H1 (cell line): ENCODE data around the gene CACNG5. TPM values are rescaled to one million over a fixed set of nuclear protein-coding genes. Genes with fewer than 3 reads are reported as not detected.

Experiments used
- CTCF ChIA-PET: fragments of 300-600 bp; sonication (Branson Sonifier 250); formaldehyde crosslinking; loops from one replicate; lab custom pipeline; 2021; ENCODE audit not compliant: partially characterized antibody; lab: Charles Lee
- POLR2A ChIA-PET: fragments of 300-600 bp; sonication (Branson Sonifier 250); formaldehyde crosslinking; loops from one replicate; lab custom pipeline; 2021; ENCODE audit warnings: inconsistent platforms; ENCODE audit not compliant: partially characterized antibody; lab: Charles Lee
- DNase-seq, 2 experiments: peaks; one replicate each; pipeline versions ENCODE4 v3.0.0 to v3.0.0-alpha.2; 2010 to 2022; ENCODE audit warnings: low spot score in 2 of 2, low read depth in 1 of 2, mixed read lengths in 1 of 2
- FAIRE-seq: peaks from 2 replicates; lab custom pipeline; 2011; peaks lifted over from hg19 to GRCh38; lab: Jason Lieb, UNC
- H2AFZ ChIP-seq: 2 replicates; pipeline ENCODE4 v1.8.1; 2012; ENCODE audit warnings: low read length, inconsistent platforms
- H2AK5ac ChIP-seq: 2 replicates; pipeline ENCODE4 v1.6.1; 2013; ENCODE audit warnings: low read depth, low read length
- H2BK120ac ChIP-seq: replicated peaks from 2 replicates; pipeline ENCODE3; 2013; ENCODE audit warnings: low read depth, low read length, inconsistent platforms
- H2BK12ac ChIP-seq: 2 replicates; pipeline ENCODE4 v1.6.1; 2013; ENCODE audit warnings: low read depth, low read length
- H2BK15ac ChIP-seq: 2 replicates; pipeline ENCODE4 v1.6.1; 2013; ENCODE audit warnings: low read length
- H2BK20ac ChIP-seq: 2 replicates; pipeline ENCODE4 v1.6.1; 2013; ENCODE audit warnings: low read length
- H2BK5ac ChIP-seq: 2 replicates; pipeline ENCODE4 v1.6.1; 2013; ENCODE audit warnings: low read depth, low read length
- H3K14ac ChIP-seq: 2 replicates; pipeline ENCODE4 v1.6.1; 2013; ENCODE audit warnings: inconsistent platforms; ENCODE audit not compliant: insufficient read length
- H3K18ac ChIP-seq: 2 replicates; pipeline ENCODE4 v1.6.1; 2013; ENCODE audit warnings: low read length; ENCODE audit errors: extremely low read depth
- H3K23ac ChIP-seq: 2 replicates; pipeline ENCODE4 v1.6.1; 2013; ENCODE audit warnings: inconsistent platforms; ENCODE audit not compliant: insufficient read length
- H3K23me2 ChIP-seq: 2 replicates; pipeline ENCODE4 v1.6.1; 2013; ENCODE audit warnings: low read depth, low read length
- H3K27ac ChIP-seq: 2 replicates; pipeline ENCODE4 v1.6.1; 2011; ENCODE audit warnings: low read depth, low read length, inconsistent platforms
- H3K27me3 ChIP-seq, 4 experiments: replicated peaks in 1 of 4; 1 replicate in 1 of 4; 2 replicates in 3 of 4; pipeline versions ENCODE4 v1.6.1 to v1.8.1; 2011 to 2013; ENCODE audit warnings: low read length in 3 of 4, mild to moderate bottlenecking in 3 of 4, inconsistent platforms in 2 of 4, mixed read lengths in 2 of 4, moderate library complexity in 1 of 4; ENCODE audit not compliant: control insufficient read depth in 3 of 4, insufficient read depth in 3 of 4; ENCODE audit errors: extremely low read depth in 1 of 4
- H3K36me3 ChIP-seq, 4 experiments: 2 replicates each; pipeline versions ENCODE4 v1.6.1 to v1.8.1; 2011 to 2013; ENCODE audit warnings: mild to moderate bottlenecking in 4 of 4, low read length in 3 of 4, moderate library complexity in 2 of 4, control low read depth in 1 of 4, inconsistent platforms in 1 of 4; ENCODE audit not compliant: insufficient read depth in 4 of 4, control insufficient read depth in 2 of 4
- H3K4ac ChIP-seq: replicated peaks from 2 replicates; pipeline ENCODE3; 2013; ENCODE audit warnings: low read length, low read depth, mixed read lengths, inconsistent platforms; ENCODE audit not compliant: insufficient read length
- H3K4me1 ChIP-seq, 4 experiments: replicated peaks in 1 of 4; 1 replicate in 1 of 4; 2 replicates in 3 of 4; pipeline versions ENCODE4 v1.6.1 to v1.8.1; 2011 to 2013; ENCODE audit warnings: low read length in 3 of 4, inconsistent platforms in 2 of 4, mixed read lengths in 1 of 4; ENCODE audit not compliant: insufficient read depth in 4 of 4, control insufficient read depth in 3 of 4
- H3K4me2 ChIP-seq, 2 experiments: 2 replicates each; pipeline versions ENCODE4 v1.6.1 to v1.8.1; 2011 to 2013; ENCODE audit warnings: low read depth in 2 of 2, low read length in 2 of 2, control low read depth in 1 of 2, inconsistent platforms in 1 of 2, mild to moderate bottlenecking in 1 of 2; ENCODE audit not compliant: insufficient read depth in 1 of 2
- H3K4me3 ChIP-seq, 4 experiments: fragments of 200-600, 300-600 bp in 1 of 4; sonication (generic), shearing (Covaris generic), sonication (Bioruptor Twin) in 1 of 4; 2 replicates each; pipeline versions ENCODE4 v1.5.1 to v1.8.1; 2011 to 2016; ENCODE audit warnings: low read length in 4 of 4, low read depth in 3 of 4, control low read depth in 2 of 4, inconsistent platforms in 2 of 4, mild to moderate bottlenecking in 2 of 4, mixed read lengths in 1 of 4, moderate library complexity in 1 of 4; ENCODE audit not compliant: insufficient read depth in 2 of 4; ENCODE audit errors: extremely low read depth in 1 of 4
- H3K56ac ChIP-seq: replicated peaks from 2 replicates; pipeline ENCODE3; 2013; ENCODE audit warnings: low read depth, mild to moderate bottlenecking, mixed read lengths, low read length, inconsistent platforms; ENCODE audit not compliant: insufficient read length
- H3K79me1 ChIP-seq: 2 replicates; pipeline ENCODE4 v1.6.1; 2013; ENCODE audit warnings: low read depth, low read length, control low read depth
- H3K79me2 ChIP-seq, 2 experiments: 2 replicates each; pipeline versions ENCODE4 v1.6.1 to v1.8.1; 2012 to 2013; ENCODE audit warnings: low read length in 2 of 2, mild to moderate bottlenecking in 2 of 2, inconsistent platforms in 1 of 2; ENCODE audit not compliant: insufficient read depth in 2 of 2, control insufficient read depth in 1 of 2
- H3K9ac ChIP-seq, 4 experiments: replicated peaks in 1 of 4; 1 replicate in 1 of 4; 2 replicates in 3 of 4; pipeline versions ENCODE4 v1.6.1 to v1.8.1; 2011 to 2013; ENCODE audit warnings: low read depth in 3 of 4, low read length in 3 of 4, control low read depth in 2 of 4, mild to moderate bottlenecking in 2 of 4, moderate library complexity in 2 of 4, inconsistent platforms in 1 of 4; ENCODE audit errors: extremely low read depth in 1 of 4
- H3K9me3 ChIP-seq, 2 experiments: 2 replicates each; pipeline versions ENCODE4 v1.6.1 to v1.8.1; 2012 to 2013; ENCODE audit warnings: mild to moderate bottlenecking in 2 of 2, moderate library complexity in 2 of 2, control low read depth in 1 of 2, inconsistent platforms in 1 of 2, low read depth in 1 of 2, low read length in 1 of 2, mixed read lengths in 1 of 2; ENCODE audit not compliant: insufficient read depth in 2 of 2
- H4K20me1 ChIP-seq, 2 experiments: replicated peaks in 1 of 2; 2 replicates each; pipeline versions ENCODE3 to v1.8.1; 2011 to 2013; ENCODE audit warnings: inconsistent platforms in 2 of 2, low read length in 2 of 2, mild to moderate bottlenecking in 1 of 2; ENCODE audit not compliant: insufficient read depth in 2 of 2, control insufficient read depth in 1 of 2
- H4K5ac ChIP-seq: 2 replicates; pipeline ENCODE4 v1.6.1; 2013; ENCODE audit warnings: low read length, low read depth, mixed read lengths, inconsistent platforms; ENCODE audit not compliant: insufficient read length
- H4K8ac ChIP-seq: 2 replicates; pipeline ENCODE4 v1.8.0; 2013; ENCODE audit warnings: mild to moderate bottlenecking, moderate library complexity, low read length, inconsistent platforms; ENCODE audit not compliant: insufficient read depth; ENCODE audit errors: extremely low read depth
- H4K91ac ChIP-seq: replicated peaks from 2 replicates; pipeline ENCODE3; 2013; ENCODE audit warnings: low read length, mixed read lengths, inconsistent platforms; ENCODE audit not compliant: insufficient read length
- CHD1 ChIP-seq: IDR thresholded peaks from 2 replicates; pipeline ENCODE4 v1.6.1; 2012; ENCODE audit warnings: low read depth, low read length, improper control_type of control experiment
- CTBP2 ChIP-seq: IDR thresholded peaks from 2 replicates; pipeline ENCODE4 v1.7.0; 2011; ENCODE audit warnings: borderline replicate concordance, mild to moderate bottlenecking, moderate library complexity, mixed read lengths, low read length; ENCODE audit not compliant: insufficient read depth, insufficient read length
- GTF2F1 ChIP-seq: IDR thresholded peaks from 2 replicates; pipeline ENCODE4 v1.6.1; 2012; ENCODE audit warnings: low read depth, low read length, improper control_type of control experiment, borderline replicate concordance
- KDM5A ChIP-seq: fragments of 200-600 bp; IDR thresholded peaks from 2 replicates; pipeline ENCODE4 v1.7.1; 2012; ENCODE audit warnings: mild to moderate bottlenecking, low read length, inconsistent platforms, mixed read lengths
- SUZ12 ChIP-seq: fragments of 200-600 bp; sonication (generic); IDR thresholded peaks from 2 replicates; pipeline ENCODE4 v1.6.1; 2012; ENCODE audit warnings: mild to moderate bottlenecking, inconsistent platforms, low read length, moderate library complexity, mixed read lengths
- TAF1 ChIP-seq: IDR thresholded peaks from 2 replicates; pipeline ENCODE4 v1.6.1; 2011; ENCODE audit warnings: mild to moderate bottlenecking, low read depth, low read length
- TEAD4 ChIP-seq: IDR thresholded peaks from 2 replicates; pipeline ENCODE4 v1.6.1; 2012; ENCODE audit warnings: low read depth, low read length, inconsistent platforms, mixed read lengths
- YY1 ChIP-seq: IDR thresholded peaks from 2 replicates; pipeline ENCODE4 v1.6.1; 2011; ENCODE audit warnings: low read depth, mild to moderate bottlenecking, low read length
- ZNF274 ChIP-seq: IDR thresholded peaks from 2 replicates; pipeline ENCODE4 v1.7.0; 2012; ENCODE audit warnings: low read length, borderline replicate concordance; ENCODE audit errors: extremely low read depth
- WGBS, 2 experiments: shearing (Covaris generic) in 1 of 2; methylation state at CpG; one replicate each; pipeline versions ENCODE4 v1.1.6 to v1.1.7; 2013 to 2015; ENCODE audit warnings: low lambda C conversion rate in 2 of 2, mixed read lengths in 2 of 2, inconsistent platforms in 1 of 2, low coverage in 1 of 2, missing lambda C conversion rate in 1 of 2; ENCODE audit not compliant: insufficient replicate concordance in 2 of 2, insufficient coverage in 1 of 2, insufficient read length in 1 of 2; ENCODE audit errors: extremely low coverage in 1 of 2, missing lambda C conversion rate in 1 of 2; 5-methylcytosine and 5-hydroxymethylcytosine counted together
- polyA plus RNA-seq, 7 experiments: library from polyadenylated mRNA; depleted of rRNA in 3 of 7; stranded (reverse) in 5 of 7; unstranded in 2 of 7; fragments of >200 nt in 5 of 7; fragments of 200-250 nt in 2 of 7; gene quantifications; 1 replicate in 5 of 7; 2 replicates in 1 of 7; 4 replicates in 1 of 7; pipeline versions ENCODE4 v1.2.1 to v1.2.3, GENCODE V29; 2011 to 2013; ENCODE audit warnings: missing spikeins in 2 of 7, mixed read lengths in 2 of 7
- total RNA-seq: library from RNA; stranded (reverse); fragmentation: NEBNext Ultra II Directional; extraction: Animal tissue kit (Norgen Biotek cat#: 25700); gene quantifications from 2 replicates; pipeline ENCODE4 v1.2.1, GENCODE V29; 2021
- TF ChIP-seq, protein P1 (sequence below): IDR thresholded peaks from 2 replicates; pipeline ENCODE4 v1.6.1; 2012; ENCODE audit warnings: inconsistent platforms
- TF ChIP-seq, protein P2 (sequence below): IDR thresholded peaks from 2 replicates; pipeline ENCODE4 v1.6.1; 2012; ENCODE audit warnings: inconsistent platforms

Gene CACNG5
- total and polyA plus RNA-seq, 2 of the 8 experiments (the other 6 are each of a cell fraction or from before 2014, with no cell fraction given), result 2.2 to 3.1 TPM

GRCh38 chr17:66906321-66907278 lies 71.7 kb downstream of the CACNG5 start:
- H3K23ac ChIP-seq, result no peak overlapping the region
- H2AK5ac ChIP-seq, result no peak overlapping the region; the same call in 1 of the 2 replicates
- no peak overlapping the region for H3K4ac ChIP-seq
- 57% methylated on average over 20 of the region's 20 CpGs; no CpG with 5 or more reads in 1 of the 2 experiments for whole genome bisulfite sequencing, 2 experiments
- H4K91ac ChIP-seq, result peak overlapping the region; percentile 79
- peak overlapping the region; percentile 72 for H2AFZ ChIP-seq
- H2BK15ac ChIP-seq, result no peak overlapping the region
- H2BK5ac ChIP-seq, result no peak overlapping the region
- H3K27me3 ChIP-seq, result peaks cover 0 to 6% (median 2%) of the 10 kb centered on the region in 4 experiments; a peak in 1 of 7 replicates
- DNase-seq, result peak; percentile 54 to 85
- H4K5ac ChIP-seq, result no peak overlapping the region
- ChIA-PET CTCF (interaction anchor here (0.8 to 5.1 kb wide), 15 partner anchors 9 to 244 kb away, joined by 3 to 59 read pairs (median 4); no protein-coding TSS in a partner anchor), POLR2A (no interaction called here)
- no peak overlapping the region for H4K8ac ChIP-seq
- no peak overlapping the region for H3K18ac ChIP-seq
- H3K56ac ChIP-seq, result no peak overlapping the region
- H2BK12ac ChIP-seq, result 0 out of 2 replicates have a peak overlapping the region, but pooled peaks have one; percentile 21
- H3K36me3 ChIP-seq, result no peaks in the 10 kb centered on the region
- no peaks in the 10 kb centered on the region for H4K20me1 ChIP-seq
- no peak overlapping the region for H2BK20ac ChIP-seq
- H3K79me1 ChIP-seq, result no peaks in the 10 kb centered on the region
- no peaks in the 10 kb centered on the region for H3K4me1 ChIP-seq
- H2BK120ac ChIP-seq, result peak overlapping the region; percentile 24
- no peak overlapping the region for H3K9ac ChIP-seq
- no peaks in the 10 kb centered on the region for H3K23me2 ChIP-seq
- H3K4me3 ChIP-seq, result no peak overlapping the region
- H3K4me2 ChIP-seq, result no peak overlapping the region
- H3K14ac ChIP-seq, result no peak overlapping the region
- H3K27ac ChIP-seq, result no peak overlapping the region
- FAIRE-seq, result peak; percentile 95
- no peaks in the 10 kb centered on the region for H3K9me3 ChIP-seq
- H3K79me2 ChIP-seq, result no peaks in the 10 kb centered on the region
- TF ChIP-seq GTF2F1 (no peak), YY1 (peak; percentile 93), KDM5A (no peak), CHD1 (no peak), TAF1 (no peak), TEAD4 (peak; percentile 57; the same call in 1 of the 2 replicates), ZNF274 (no peak), CTBP2 (no peak), SUZ12 (no peak)
- TF ChIP-seq, protein P1, sequence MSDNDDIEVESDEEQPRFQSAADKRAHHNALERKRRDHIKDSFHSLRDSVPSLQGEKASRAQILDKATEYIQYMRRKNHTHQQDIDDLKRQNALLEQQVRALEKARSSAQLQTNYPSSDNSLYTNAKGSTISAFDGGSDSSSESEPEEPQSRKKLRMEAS, result peak; percentile 92
- TF ChIP-seq, protein P2, sequence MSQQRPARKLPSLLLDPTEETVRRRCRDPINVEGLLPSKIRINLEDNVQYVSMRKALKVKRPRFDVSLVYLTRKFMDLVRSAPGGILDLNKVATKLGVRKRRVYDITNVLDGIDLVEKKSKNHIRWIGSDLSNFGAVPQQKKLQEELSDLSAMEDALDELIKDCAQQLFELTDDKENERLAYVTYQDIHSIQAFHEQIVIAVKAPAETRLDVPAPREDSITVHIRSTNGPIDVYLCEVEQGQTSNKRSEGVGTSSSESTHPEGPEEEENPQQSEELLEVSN, result peak; percentile 89
